Ascending aorta (tissue), 2 donors: Measurements from ENCODE around the gene ABCA4. TPM values are rescaled to one million over a fixed set of nuclear protein-coding genes. Genes with fewer than 3 reads are reported as not detected.
"Not testable (repeated sequence)": the region's sequence is repeated elsewhere in the genome, so short reads cannot be mapped to it uniquely, and the experiment has no call there.

Experiments used
- DNase-seq, 2 donors: peaks; one replicate each; pipeline ENCODE4 v3.0.0-alpha.2; 2019; ENCODE audit warnings: low spot score in 2 of 2
- H3K27ac ChIP-seq, 2 donors: fragments of 200-600 bp; sonication (generic); one replicate each; pipeline ENCODE4 v1.5.1; 2016 to 2017; ENCODE audit warnings: mild to moderate bottlenecking in 1 of 2
- H3K27me3 ChIP-seq: fragments of 200-600 bp; sonication (generic); one replicate; pipeline ENCODE4 v1.5.1; 2017
- H3K36me3 ChIP-seq, 2 donors: fragments of 200-600 bp; sonication (generic); one replicate each; pipeline ENCODE4 v1.5.1; 2016
- H3K4me1 ChIP-seq, 2 donors: fragments of 200-600 bp; sonication (generic); one replicate each; pipeline ENCODE4 v1.5.1; 2016 to 2017; ENCODE audit warnings: mild to moderate bottlenecking in 1 of 2
- H3K4me3 ChIP-seq, 2 donors: fragments of 200-600 bp; sonication (generic); one replicate each; pipeline ENCODE4 v1.5.1; 2016 to 2017; ENCODE audit warnings: mild to moderate bottlenecking in 1 of 2
- H3K9me3 ChIP-seq, 2 donors: fragments of 200-600 bp; sonication (generic); one replicate each; pipeline ENCODE4 v1.5.1; 2016
- intact Hi-C: fragments of 100-400 bp; cut with DNase I; formaldehyde crosslinking; loops from one replicate; pipeline ENCODE4 v1.15.1; 2023
- total RNA-seq: library from RNA; depleted of rRNA; stranded (reverse); fragments of >200 nt; gene quantifications from one replicate; pipeline ENCODE4 v1.1.0, GENCODE V29; 2016
- TF ChIP-seq, protein P1 (sequence below), 3 experiments: fragments of 200-600 bp in 2 of 3; fragments of 450-650 bp in 1 of 3; sonication (generic) in 2 of 3; IDR thresholded peaks; one replicate each; pipeline ENCODE4 v1.5.1; 2016 to 2019; ENCODE audit warnings: antibody characterized with exemption in 3 of 3, mild to moderate bottlenecking in 1 of 3, moderate library complexity in 1 of 3

The ABCA4 gene
- total RNA-seq, 1 donor from 2014 or later: not detected

DNA sequence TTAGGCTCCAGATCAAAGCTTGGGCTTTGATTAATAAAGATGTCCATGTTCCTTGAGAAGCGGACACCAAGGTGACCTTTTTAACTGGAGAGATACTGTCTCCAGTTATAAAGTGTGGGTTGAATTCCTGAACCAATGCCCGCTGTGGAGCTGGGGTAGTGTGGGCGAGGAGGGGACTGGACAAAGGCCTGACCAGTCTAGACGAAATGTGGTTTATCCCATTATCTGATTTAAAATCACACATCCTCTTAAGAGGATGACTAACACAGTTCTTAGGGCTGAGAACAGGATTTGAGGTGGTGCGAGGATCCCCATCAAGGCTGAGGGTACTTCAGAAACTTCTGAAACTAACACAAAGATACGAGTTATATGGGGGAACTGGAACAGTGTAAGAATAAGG, 127.2 kb downstream of the ABCA4 start:
- TF ChIP-seq, protein P1, sequence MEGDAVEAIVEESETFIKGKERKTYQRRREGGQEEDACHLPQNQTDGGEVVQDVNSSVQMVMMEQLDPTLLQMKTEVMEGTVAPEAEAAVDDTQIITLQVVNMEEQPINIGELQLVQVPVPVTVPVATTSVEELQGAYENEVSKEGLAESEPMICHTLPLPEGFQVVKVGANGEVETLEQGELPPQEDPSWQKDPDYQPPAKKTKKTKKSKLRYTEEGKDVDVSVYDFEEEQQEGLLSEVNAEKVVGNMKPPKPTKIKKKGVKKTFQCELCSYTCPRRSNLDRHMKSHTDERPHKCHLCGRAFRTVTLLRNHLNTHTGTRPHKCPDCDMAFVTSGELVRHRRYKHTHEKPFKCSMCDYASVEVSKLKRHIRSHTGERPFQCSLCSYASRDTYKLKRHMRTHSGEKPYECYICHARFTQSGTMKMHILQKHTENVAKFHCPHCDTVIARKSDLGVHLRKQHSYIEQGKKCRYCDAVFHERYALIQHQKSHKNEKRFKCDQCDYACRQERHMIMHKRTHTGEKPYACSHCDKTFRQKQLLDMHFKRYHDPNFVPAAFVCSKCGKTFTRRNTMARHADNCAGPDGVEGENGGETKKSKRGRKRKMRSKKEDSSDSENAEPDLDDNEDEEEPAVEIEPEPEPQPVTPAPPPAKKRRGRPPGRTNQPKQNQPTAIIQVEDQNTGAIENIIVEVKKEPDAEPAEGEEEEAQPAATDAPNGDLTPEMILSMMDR (IDR thresholded peaks at IDR 0.05): no peak
- no peak overlapping the region for H3K4me3 ChIP-seq
- no peak for DNase-seq
- H3K27ac ChIP-seq: no peak overlapping the region
- no peaks in the 10 kb centered on the region for H3K4me1 ChIP-seq
- no peaks in the 10 kb centered on the region for H3K9me3 ChIP-seq
- intact Hi-C loops: no loop called here
- H3K36me3 ChIP-seq: no peaks in the 10 kb centered on the region
- H3K27me3 ChIP-seq: no peaks in the 10 kb centered on the region

DNA sequence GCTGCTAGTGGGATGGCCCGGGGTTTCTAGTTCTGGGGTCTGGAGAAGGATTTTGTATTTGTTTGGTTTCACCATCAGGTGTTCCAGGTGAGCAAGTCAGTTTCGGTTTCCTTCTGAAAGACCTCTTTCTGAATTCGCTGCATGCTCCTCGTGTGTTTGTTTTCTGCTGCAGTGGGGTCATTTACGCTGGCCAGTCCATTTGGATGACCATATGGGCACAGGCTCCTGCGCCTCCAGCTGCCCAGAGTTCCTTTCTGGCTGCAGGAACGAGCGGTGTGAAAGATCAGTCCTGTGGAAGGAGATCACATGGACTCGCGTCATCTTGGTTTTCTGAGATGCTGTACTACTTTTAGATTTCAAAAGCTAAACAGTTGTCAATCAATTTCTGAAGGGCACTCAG, 128.0 kb downstream of the ABCA4 start:
- intact Hi-C loops: no loop called here
- TF ChIP-seq, protein P1 (IDR thresholded peaks at IDR 0.05): no peak
- Histone ChIP-seq H3K9me3 (no peaks in the 10 kb centered on the region), H3K36me3 (no peaks in the 10 kb centered on the region), H3K4me3 (no peak overlapping the region), H3K4me1 (no peaks in the 10 kb centered on the region), H3K27ac (no peak overlapping the region), H3K27me3 (no peaks in the 10 kb centered on the region)
- no peak for DNase-seq

- Histone ChIP-seq H3K36me3 (no peaks in the 10 kb centered on the region), H3K4me1 (no peaks in the 10 kb centered on the region), H3K27ac (no peak overlapping the region), H3K27me3 (no peaks in the 10 kb centered on the region), H3K9me3 (no peaks in the 10 kb centered on the region), H3K4me3 (no peak overlapping the region)
- no peak for DNase-seq
- TF ChIP-seq, protein P1 (IDR thresholded peaks at IDR 0.05): no peak
- intact Hi-C loops: no loop called here
These were observed 128.8 kb downstream of the ABCA4 start for GRCh38 chr1:93992190-93992589.

- Histone ChIP-seq H3K4me1 (no peaks in the 10 kb centered on the region), H3K36me3 (no peaks in the 10 kb centered on the region), H3K27ac (no peak overlapping the region), H3K9me3 (no peaks in the 10 kb centered on the region), H3K27me3 (no peaks in the 10 kb centered on the region), H3K4me3 (no peak overlapping the region)
- intact Hi-C loops: no loop called here
- TF ChIP-seq, protein P1 (IDR thresholded peaks at IDR 0.05): no peak
- no peak for DNase-seq
These were observed 129.7 kb downstream of the ABCA4 start for GRCh38 chr1:93991271-93991670.

DNA sequence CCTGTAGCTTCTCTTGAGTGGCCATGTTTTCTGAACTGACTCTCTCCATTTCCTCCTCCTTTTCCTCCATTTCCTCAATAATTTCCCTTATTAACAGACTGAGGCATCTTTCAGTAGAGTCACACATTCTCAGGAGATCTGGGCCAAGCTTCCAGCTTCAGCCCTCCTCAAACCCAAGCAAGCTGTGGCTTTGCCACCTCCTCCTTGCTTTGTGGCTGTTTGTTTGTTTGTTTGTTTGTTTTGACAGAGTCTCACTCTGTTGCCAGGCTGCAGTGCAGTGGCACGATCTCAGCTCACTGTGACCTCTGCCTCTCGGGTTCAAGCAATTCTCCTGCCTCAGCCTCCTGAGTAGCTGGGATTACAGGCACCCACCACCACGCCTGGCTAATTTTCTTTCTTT, 130.5 kb downstream of the ABCA4 start:
- H3K27me3 ChIP-seq, H3K27ac ChIP-seq, H3K9me3 ChIP-seq, H3K4me3 ChIP-seq, DNase-seq, H3K4me1 ChIP-seq, H3K36me3 ChIP-seq, intact Hi-C loops: not testable (repeated sequence)

GRCh38 chr1:93990010-93990409, 130.9 kb downstream of the ABCA4 start:
- intact Hi-C loops: no loop called here
- Histone ChIP-seq H3K36me3 (no peaks in the 10 kb centered on the region), H3K27me3 (no peaks in the 10 kb centered on the region), H3K27ac (no peak overlapping the region), H3K9me3 (no peaks in the 10 kb centered on the region), H3K4me1 (no peaks in the 10 kb centered on the region), H3K4me3 (no peak overlapping the region)
- TF ChIP-seq, protein P1 (IDR thresholded peaks at IDR 0.05): no peak
- DNase-seq: no peak
